ENCODE data around the gene ANKS1A. TPM values are rescaled to one million over a fixed set of nuclear protein-coding genes. Genes with fewer than 3 reads are reported as not detected.

Gene ANKS1A
- total RNA-seq, 1 experiment from 2014 or later = 14.4 TPM

DNA sequence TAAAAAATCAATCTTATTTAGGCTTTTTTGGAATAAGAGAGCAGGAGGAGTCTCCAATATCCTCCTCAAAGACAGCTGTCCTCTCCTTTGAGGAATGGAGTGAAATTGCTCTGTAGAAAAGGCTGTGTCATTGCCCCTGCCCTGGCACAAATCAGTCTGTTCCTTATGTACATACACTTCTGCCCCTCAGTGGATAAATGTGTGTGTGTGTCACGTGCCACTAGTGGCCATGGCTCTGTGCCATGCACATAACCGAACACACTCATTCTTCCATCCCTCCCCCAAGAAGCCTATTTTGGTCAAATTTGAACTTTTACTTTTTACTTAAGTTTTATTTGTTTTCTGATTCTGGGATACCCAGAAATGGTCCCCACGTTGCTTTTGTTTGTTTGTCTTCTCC is 49.2 kb downstream of the ANKS1A start:
- ChIA-PET POLR2A (interaction anchor here (0.6 kb wide), 1 partner anchor 32 kb away, joined by 4 read pairs; no protein-coding TSS in a partner anchor), CTCF (no interaction called here)
- intact Hi-C loops (cut with micrococcal nuclease; ENCODE audit: unreplicated experiment) = no loop called here
- H3K27me3 ChIP-seq (ENCODE audit: control insufficient read depth, insufficient read depth, low read length) = no peaks in the 10 kb centered on the region
- ATAC-seq (no peak), DNase-seq (ENCODE audit: low read depth, low spot score) (no peak)
- H3K27ac ChIP-seq (ENCODE audit: low read length) = no peak overlapping the region
- no peaks in the 10 kb centered on the region for H3K36me3 ChIP-seq (ENCODE audit: control insufficient read depth, insufficient read depth, low read length)
- no peak for TF ChIP-seq SIN3A (IDR thresholded peaks at IDR 0.05; ENCODE audit: borderline replicate concordance, insufficient read depth, low read depth, low read length)
- in situ Hi-C loops (cut with HindIII; ENCODE audit: low pct_unique_long_range_greater_than_20kb, low sequenced_read_pairs) = no loop called here
- no peak overlapping the region for H3K4me3 ChIP-seq (ENCODE audit: low read depth in 2 of 2, low read length in 2 of 2)
- no TSS peak for BruUV-seq (replicated peaks)
- no peaks in the 10 kb centered on the region for H3K4me1 ChIP-seq (ENCODE audit: control insufficient read depth, insufficient read depth, low read length)
- no peaks in the 10 kb centered on the region for H3K9me3 ChIP-seq (ENCODE audit: control insufficient read depth, insufficient read depth, low read depth, low read length)

DNA sequence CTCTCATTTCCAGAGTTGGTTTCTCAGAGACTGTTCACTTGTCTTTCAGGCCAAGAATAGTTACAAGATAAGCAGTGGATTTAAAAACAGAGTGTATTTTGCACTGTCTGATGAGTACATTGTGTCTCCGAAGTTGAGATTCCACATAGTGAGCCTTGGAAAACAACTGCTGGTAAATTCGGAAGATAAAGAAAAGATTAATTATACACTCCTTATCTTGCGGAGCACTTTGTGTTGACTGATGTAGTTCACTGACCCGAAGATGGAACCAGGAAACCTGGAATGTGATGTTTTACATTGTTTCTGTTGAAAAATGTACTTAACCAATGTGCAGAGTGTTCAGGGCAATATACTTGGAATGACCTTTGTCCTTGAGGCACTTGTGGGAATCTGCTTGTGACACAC is 51.0 kb downstream of the ANKS1A start:
- no peak for DNase-seq (ENCODE audit: low read depth, low spot score)
- ChIA-PET CTCF (no interaction called here), POLR2A (no interaction called here)
- Histone ChIP-seq H3K27me3 (ENCODE audit: control insufficient read depth, insufficient read depth, low read length) (no peaks in the 10 kb centered on the region), H3K36me3 (ENCODE audit: control insufficient read depth, insufficient read depth, low read length) (no peaks in the 10 kb centered on the region), H3K27ac (ENCODE audit: low read length) (no peak overlapping the region), H3K4me3 (ENCODE audit: low read depth in 2 of 2, low read length in 2 of 2) (no peak overlapping the region), H3K4me1 (ENCODE audit: control insufficient read depth, insufficient read depth, low read length) (no peaks in the 10 kb centered on the region), H3K9me3 (ENCODE audit: control insufficient read depth, insufficient read depth, low read depth, low read length) (no peaks in the 10 kb centered on the region)
- TF ChIP-seq POLR2AphosphoS5 (IDR thresholded peaks at IDR 0.05; ENCODE audit: low read depth, low read length) (no peak), TCF7L2 (IDR thresholded peaks at IDR 0.05; ENCODE audit: low read depth, low read length) (no peak), REST (IDR thresholded peaks at IDR 0.05; ENCODE audit: insufficient read depth in 1 of 2, low read depth in 2 of 2, low read length in 1 of 2) (no peak), SIN3A (IDR thresholded peaks at IDR 0.05; ENCODE audit: borderline replicate concordance, insufficient read depth, low read depth, low read length) (no peak)
- TF ChIP-seq, protein P1, sequence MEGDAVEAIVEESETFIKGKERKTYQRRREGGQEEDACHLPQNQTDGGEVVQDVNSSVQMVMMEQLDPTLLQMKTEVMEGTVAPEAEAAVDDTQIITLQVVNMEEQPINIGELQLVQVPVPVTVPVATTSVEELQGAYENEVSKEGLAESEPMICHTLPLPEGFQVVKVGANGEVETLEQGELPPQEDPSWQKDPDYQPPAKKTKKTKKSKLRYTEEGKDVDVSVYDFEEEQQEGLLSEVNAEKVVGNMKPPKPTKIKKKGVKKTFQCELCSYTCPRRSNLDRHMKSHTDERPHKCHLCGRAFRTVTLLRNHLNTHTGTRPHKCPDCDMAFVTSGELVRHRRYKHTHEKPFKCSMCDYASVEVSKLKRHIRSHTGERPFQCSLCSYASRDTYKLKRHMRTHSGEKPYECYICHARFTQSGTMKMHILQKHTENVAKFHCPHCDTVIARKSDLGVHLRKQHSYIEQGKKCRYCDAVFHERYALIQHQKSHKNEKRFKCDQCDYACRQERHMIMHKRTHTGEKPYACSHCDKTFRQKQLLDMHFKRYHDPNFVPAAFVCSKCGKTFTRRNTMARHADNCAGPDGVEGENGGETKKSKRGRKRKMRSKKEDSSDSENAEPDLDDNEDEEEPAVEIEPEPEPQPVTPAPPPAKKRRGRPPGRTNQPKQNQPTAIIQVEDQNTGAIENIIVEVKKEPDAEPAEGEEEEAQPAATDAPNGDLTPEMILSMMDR (IDR thresholded peaks at IDR 0.05) = no peak
- no peak for ATAC-seq
- in situ Hi-C loops (cut with HindIII; ENCODE audit: low pct_unique_long_range_greater_than_20kb, low sequenced_read_pairs) = no loop called here
- no TSS peak for BruUV-seq (replicated peaks)
- intact Hi-C loops (cut with micrococcal nuclease; ENCODE audit: unreplicated experiment) = no loop called here

GRCh38 chr6:34941421-34941820 is 52.4 kb downstream of the ANKS1A start:
- no peaks in the 10 kb centered on the region for H3K4me1 ChIP-seq (ENCODE audit: control insufficient read depth, insufficient read depth, low read length)
- H3K9me3 ChIP-seq (ENCODE audit: control insufficient read depth, insufficient read depth, low read depth, low read length) = no peaks in the 10 kb centered on the region
- in situ Hi-C loops (cut with HindIII; ENCODE audit: low pct_unique_long_range_greater_than_20kb, low sequenced_read_pairs) = no loop called here
- ChIA-PET POLR2A (no interaction called here), CTCF (no interaction called here)
- no peak for TF ChIP-seq POLR2AphosphoS5 (IDR thresholded peaks at IDR 0.05; ENCODE audit: low read depth, low read length)
- TF ChIP-seq TCF7L2 (IDR thresholded peaks at IDR 0.05; ENCODE audit: low read depth, low read length) = no peak
- TF ChIP-seq, protein P1 (IDR thresholded peaks at IDR 0.05) = no peak
- TF ChIP-seq REST (IDR thresholded peaks at IDR 0.05; ENCODE audit: insufficient read depth in 1 of 2, low read depth in 2 of 2, low read length in 1 of 2) = no peak
- TF ChIP-seq SIN3A (IDR thresholded peaks at IDR 0.05; ENCODE audit: borderline replicate concordance, insufficient read depth, low read depth, low read length) = no peak
- no peak overlapping the region for H3K4me3 ChIP-seq (ENCODE audit: low read depth in 2 of 2, low read length in 2 of 2)
- BruUV-seq (replicated peaks) = no TSS peak
- ATAC-seq (no peak), DNase-seq (ENCODE audit: low read depth, low spot score) (no peak)
- no peaks in the 10 kb centered on the region for H3K36me3 ChIP-seq (ENCODE audit: control insufficient read depth, insufficient read depth, low read length)
- intact Hi-C loops (cut with micrococcal nuclease; ENCODE audit: unreplicated experiment) = no loop called here
- no peaks in the 10 kb centered on the region for H3K27me3 ChIP-seq (ENCODE audit: control insufficient read depth, insufficient read depth, low read length)
- no peak overlapping the region for H3K27ac ChIP-seq (ENCODE audit: low read length)
